Lower lobe of right lung (tissue), 2 donors: ENCODE results near the gene FBXL4. TPM values are rescaled to one million over a fixed set of nuclear protein-coding genes. Genes with fewer than 3 reads are reported as not detected.

ENCODE experiments used
- ATAC-seq, 2 donors: fragments of 200-7000 bp; cut with Tn5 transposase; one replicate each; pipeline ENCODE4 v1.9.1; 2020 to 2022; ENCODE audit warnings: mild to moderate bottlenecking in 2 of 2, moderate library complexity in 2 of 2
- DNase-seq: peaks from one replicate; pipeline ENCODE4 v3.0.0-alpha.2; 2020
- H3K27ac ChIP-seq: fragments of 200-600 bp; one replicate; pipeline ENCODE4 v1.8.0; 2022
- H3K27me3 ChIP-seq: fragments of 200-600 bp; one replicate; pipeline ENCODE4 v1.8.0; 2022; ENCODE audit warnings: low read depth
- H3K36me3 ChIP-seq: fragments of 200-600 bp; one replicate; pipeline ENCODE4 v1.8.0; 2022; ENCODE audit warnings: mild to moderate bottlenecking
- H3K4me1 ChIP-seq: fragments of 200-600 bp; one replicate; pipeline ENCODE4 v1.8.0; 2022
- H3K4me3 ChIP-seq: fragments of 200-600 bp; one replicate; pipeline ENCODE4 v1.8.0; 2022; ENCODE audit warnings: mild to moderate bottlenecking
- H3K9me3 ChIP-seq: fragments of 200-600 bp; one replicate; pipeline ENCODE4 v1.8.0; 2022
- CTCF ChIP-seq: fragments of 200-600 bp; IDR thresholded peaks from one replicate; pipeline ENCODE4 v1.8.0; 2022; ENCODE audit warnings: antibody characterized with exemption, mild to moderate bottlenecking
- intact Hi-C: fragments of 100-400 bp; cut with DNase I; formaldehyde crosslinking; loops from one replicate; pipeline ENCODE4 v1.11.0; 2022
- total RNA-seq: library from RNA; stranded (reverse); fragmentation: NEBNext Ultra II Directional; extraction: Animal tissue kit (Norgen Biotek cat#: 25700); gene quantifications from one replicate; pipeline ENCODE4 v1.2.1, GENCODE V29; 2021
- donor health status: DM: no; HTN: yes; CAD: no; lungs with severe emphysema.

Gene FBXL4
- total RNA-seq, 1 donor from 2014 or later: 21.1 TPM

- ATAC-seq (no peak), DNase-seq (no peak)
- Histone ChIP-seq H3K4me1 (peaks cover 48% of the 10 kb centered on the region), H3K36me3 (no peaks in the 10 kb centered on the region), H3K27me3 (peaks cover 90% of the 10 kb centered on the region), H3K4me3 (no peak overlapping the region), H3K9me3 (no peaks in the 10 kb centered on the region), H3K27ac (no peak overlapping the region)
- intact Hi-C loops: no loop called here
- TF ChIP-seq CTCF: no peak
Measured at GRCh38 chr6:98830146-98830545, 117.6 kb downstream of the FBXL4 start.

DNA sequence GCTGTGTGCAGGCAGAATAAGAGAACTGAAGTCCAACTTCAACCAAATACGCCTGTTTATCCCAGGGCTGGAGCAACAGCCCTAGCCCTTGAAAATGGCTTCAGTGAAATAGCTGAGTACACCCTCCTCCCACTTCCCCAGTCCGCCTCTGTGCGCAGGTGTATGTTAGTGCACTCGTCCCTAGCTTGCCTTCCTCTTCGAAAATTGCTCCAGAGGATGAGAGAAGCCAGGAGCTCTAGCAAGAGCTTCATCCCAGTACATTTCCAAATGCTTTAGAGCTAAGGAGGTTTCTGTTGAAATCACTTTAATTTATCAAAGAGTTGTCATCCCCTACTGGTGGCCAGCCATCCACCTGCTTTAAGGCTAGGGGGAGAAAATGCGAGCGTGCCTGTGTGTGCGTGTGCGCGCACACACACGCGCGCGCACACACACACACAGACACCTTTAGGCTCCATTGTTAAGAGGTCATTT is 118.8 kb downstream of the FBXL4 start:
- no peak for DNase-seq
- ATAC-seq: no peak
- Histone ChIP-seq H3K4me1 (peaks cover 43% of the 10 kb centered on the region), H3K9me3 (no peaks in the 10 kb centered on the region), H3K4me3 (no peak overlapping the region), H3K36me3 (no peaks in the 10 kb centered on the region), H3K27ac (no peak overlapping the region), H3K27me3 (peaks cover 96% of the 10 kb centered on the region)
- intact Hi-C loops: no loop called here
- TF ChIP-seq CTCF: no peak

GRCh38 chr6:98828211-98828788 is 119.4 kb downstream of the FBXL4 start:
- no peaks in the 10 kb centered on the region for H3K36me3 ChIP-seq
- intact Hi-C loops: no loop called here
- DNase-seq: no peak
- H3K9me3 ChIP-seq: no peaks in the 10 kb centered on the region
- TF ChIP-seq CTCF: no peak
- H3K27ac ChIP-seq: no peak overlapping the region
- no peak for ATAC-seq
- H3K4me3 ChIP-seq: no peak overlapping the region
- H3K4me1 ChIP-seq: peaks cover 39% of the 10 kb centered on the region
- H3K27me3 ChIP-seq: peaks cover 100% of the 10 kb centered on the region

DNA sequence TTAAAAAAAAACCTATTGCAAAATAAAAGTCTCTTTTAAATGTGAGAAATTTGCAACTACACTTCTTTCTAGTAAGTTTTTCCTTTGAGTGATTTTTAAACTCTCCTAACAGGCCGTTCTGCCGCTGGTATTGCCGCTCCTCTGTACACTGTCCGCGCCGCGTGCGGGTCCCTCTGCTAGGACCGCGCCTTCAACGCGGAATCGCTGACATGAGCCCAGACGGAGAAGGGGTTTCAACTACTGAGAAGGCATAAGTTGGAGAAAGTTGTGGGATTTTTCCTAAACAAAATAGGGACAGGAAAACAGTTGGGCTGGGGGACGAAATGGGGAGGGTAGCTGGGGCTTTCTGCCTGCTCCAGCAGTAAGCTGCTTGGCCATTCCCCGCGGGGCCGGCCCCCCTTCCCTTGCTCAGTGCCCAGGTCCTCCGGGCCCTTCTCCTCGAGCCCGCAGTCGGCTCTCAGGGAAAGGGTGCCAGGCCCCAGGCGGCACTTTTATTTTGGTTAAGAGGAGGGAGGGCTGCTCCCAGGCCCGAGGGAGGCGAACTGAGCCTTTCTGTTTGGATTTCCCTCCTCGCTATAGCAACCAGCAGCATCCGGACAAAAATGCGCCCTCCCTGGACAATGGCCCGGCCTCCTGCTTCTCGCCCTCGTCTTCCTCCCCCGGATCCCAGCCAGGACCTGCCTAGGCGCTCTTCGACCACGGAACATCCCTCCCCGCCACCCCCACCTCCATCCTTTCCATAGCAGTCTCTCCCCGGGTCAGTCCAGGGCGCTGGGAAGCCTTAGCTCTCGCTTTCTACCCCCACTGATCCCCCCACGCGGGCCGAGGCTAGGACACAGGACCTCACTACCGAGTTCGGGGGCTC is 120.2 kb downstream of the FBXL4 start:
- no peak overlapping the region for H3K4me3 ChIP-seq
- intact Hi-C loops: no loop called here
- H3K27ac ChIP-seq: no peak overlapping the region
- peaks cover 31% of the 10 kb centered on the region for H3K4me1 ChIP-seq
- H3K36me3 ChIP-seq: no peaks in the 10 kb centered on the region
- H3K27me3 ChIP-seq: peaks cover 97% of the 10 kb centered on the region
- no peak for TF ChIP-seq CTCF
- ATAC-seq (no peak), DNase-seq (no peak)
- no peaks in the 10 kb centered on the region for H3K9me3 ChIP-seq

DNA sequence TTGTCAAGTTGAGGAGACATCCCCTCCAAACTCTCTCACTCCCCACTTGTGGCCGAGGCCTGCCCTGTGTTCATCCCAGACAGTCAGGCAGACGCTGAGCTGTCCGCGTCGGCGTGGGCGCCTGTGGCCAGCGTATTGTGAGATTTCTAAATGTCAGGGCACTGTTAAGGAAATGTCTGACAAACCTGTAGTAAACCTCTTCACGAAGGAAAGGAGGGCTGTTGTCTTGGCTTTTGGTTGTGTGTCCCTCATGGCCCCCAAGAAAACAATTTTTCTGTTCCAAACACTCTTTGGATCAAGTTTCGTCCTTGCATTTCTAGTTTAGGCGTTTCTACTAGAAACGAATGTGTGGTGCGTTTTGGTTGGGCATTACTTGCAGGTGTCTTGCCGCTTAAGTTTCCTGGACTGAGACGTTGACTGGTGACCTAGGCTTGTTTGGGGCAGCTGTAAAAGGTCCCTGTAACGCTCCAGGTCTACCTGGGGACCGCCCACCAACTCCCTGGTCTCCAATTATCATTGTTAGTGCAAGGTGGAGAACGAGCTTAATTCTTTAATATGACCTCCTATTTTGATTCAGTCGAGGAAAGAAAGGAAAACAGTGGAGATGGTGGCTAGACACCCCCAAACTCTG is 122.0 kb downstream of the FBXL4 start:
- no peaks in the 10 kb centered on the region for H3K9me3 ChIP-seq
- H3K27me3 ChIP-seq: peaks cover 93% of the 10 kb centered on the region
- H3K36me3 ChIP-seq: no peaks in the 10 kb centered on the region
- intact Hi-C loops: no loop called here
- no peak overlapping the region for H3K27ac ChIP-seq
- H3K4me1 ChIP-seq: peaks cover 14% of the 10 kb centered on the region
- no peak for TF ChIP-seq CTCF
- no peak for ATAC-seq
- no peak overlapping the region for H3K4me3 ChIP-seq
- DNase-seq: no peak
